Retinal pigment epithelial cell (primary cell): ENCODE results near the gene UBAC2.

Experiments used
- DNase-seq: peaks from one replicate; pipeline ENCODE4 v3.0.0-alpha.2; 2010; ENCODE audit warnings: low read depth
- H3K4me3 ChIP-seq: 2 replicates; pipeline ENCODE4 v1.5.1; 2011; ENCODE audit warnings: mild to moderate bottlenecking, low read length, control low read depth, moderate library complexity
- TF ChIP-seq, protein P1 (sequence below): conservative IDR thresholded peaks from 2 replicates; pipeline ENCODE4 v1.5.1; 2011; ENCODE audit warnings: low read depth, low read length, control low read depth, inconsistent platforms

UBAC2 gene

DNA sequence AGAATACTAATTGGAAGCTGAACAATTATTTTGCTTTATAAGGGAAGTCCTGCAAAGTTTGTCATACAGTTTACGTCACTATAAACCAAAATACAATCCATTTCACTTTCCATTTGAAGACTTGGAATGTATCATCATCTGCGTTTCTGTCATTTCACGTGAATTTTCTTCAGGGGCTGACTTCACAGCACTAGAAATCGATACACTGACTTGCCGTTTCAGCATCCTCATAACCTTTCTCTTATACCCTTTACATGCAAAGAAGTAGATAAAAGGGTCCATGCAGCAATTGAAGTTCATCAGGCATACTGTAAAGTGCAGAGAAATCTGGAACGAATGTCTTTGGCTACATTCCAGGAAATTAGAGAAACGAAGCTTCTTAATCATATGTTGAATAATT is 94.3 kb downstream of the UBAC2 start:
- TF ChIP-seq, protein P1, sequence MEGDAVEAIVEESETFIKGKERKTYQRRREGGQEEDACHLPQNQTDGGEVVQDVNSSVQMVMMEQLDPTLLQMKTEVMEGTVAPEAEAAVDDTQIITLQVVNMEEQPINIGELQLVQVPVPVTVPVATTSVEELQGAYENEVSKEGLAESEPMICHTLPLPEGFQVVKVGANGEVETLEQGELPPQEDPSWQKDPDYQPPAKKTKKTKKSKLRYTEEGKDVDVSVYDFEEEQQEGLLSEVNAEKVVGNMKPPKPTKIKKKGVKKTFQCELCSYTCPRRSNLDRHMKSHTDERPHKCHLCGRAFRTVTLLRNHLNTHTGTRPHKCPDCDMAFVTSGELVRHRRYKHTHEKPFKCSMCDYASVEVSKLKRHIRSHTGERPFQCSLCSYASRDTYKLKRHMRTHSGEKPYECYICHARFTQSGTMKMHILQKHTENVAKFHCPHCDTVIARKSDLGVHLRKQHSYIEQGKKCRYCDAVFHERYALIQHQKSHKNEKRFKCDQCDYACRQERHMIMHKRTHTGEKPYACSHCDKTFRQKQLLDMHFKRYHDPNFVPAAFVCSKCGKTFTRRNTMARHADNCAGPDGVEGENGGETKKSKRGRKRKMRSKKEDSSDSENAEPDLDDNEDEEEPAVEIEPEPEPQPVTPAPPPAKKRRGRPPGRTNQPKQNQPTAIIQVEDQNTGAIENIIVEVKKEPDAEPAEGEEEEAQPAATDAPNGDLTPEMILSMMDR: no peak
- DNase-seq: no peak
- no peak overlapping the region for H3K4me3 ChIP-seq

DNA sequence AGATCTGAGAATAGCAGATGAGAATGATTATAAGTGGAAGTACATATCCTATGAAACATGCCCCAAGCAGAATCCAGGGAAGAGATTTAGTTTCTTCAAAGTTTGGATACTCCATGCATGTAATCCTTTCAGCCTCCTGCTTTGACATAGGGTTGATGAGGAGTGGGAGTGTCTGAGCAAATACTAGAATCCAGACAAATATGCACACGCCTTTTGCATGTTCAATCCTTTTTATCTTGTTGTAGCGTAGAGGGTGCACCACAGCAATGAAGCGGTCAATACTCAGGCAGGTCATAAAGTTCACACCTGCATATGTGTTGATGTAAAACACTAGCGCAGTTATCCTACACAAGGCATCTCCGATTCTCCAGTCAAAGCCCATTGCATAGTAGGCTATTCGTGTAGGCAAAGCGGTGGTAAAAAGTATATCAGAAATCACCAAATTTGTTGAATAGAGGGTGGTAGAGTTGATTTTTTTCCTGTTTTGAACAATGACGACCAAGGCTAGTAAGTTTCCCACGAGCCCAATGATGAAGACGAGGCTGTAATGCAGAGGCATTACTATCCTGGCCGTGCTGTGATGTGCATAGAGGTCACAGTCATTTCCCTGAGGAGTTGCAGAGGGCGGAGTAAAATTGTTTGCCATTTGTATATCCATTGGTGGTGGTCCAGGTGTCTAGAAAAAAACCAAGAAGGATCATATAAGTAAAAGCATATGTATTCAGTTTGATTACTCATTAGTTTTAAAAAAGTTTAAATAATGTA is 95.0 kb downstream of the UBAC2 start:
- no peak for DNase-seq
- no peak overlapping the region for H3K4me3 ChIP-seq
- TF ChIP-seq, protein P1: no peak

DNA sequence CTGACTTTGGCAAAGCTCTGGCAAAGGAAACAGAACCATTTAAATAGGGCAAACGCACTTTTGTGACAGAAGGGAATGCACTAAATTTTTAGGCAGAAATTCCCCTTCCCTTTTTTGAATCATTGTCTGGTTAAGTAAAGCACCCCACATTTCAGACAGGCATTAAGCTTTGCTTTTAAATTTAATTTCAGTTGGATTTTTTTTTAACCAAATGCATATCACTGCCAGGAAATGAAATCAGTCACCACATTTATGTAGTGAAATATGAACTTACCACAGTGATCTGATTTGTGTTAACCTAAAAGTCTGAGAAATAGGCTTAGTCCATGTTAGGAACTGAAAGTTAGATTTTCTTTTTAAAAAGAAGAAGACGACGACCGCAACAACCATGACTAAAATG is 95.7 kb downstream of the UBAC2 start:
- DNase-seq: no peak
- TF ChIP-seq, protein P1: no peak
- no peak overlapping the region for H3K4me3 ChIP-seq

DNA sequence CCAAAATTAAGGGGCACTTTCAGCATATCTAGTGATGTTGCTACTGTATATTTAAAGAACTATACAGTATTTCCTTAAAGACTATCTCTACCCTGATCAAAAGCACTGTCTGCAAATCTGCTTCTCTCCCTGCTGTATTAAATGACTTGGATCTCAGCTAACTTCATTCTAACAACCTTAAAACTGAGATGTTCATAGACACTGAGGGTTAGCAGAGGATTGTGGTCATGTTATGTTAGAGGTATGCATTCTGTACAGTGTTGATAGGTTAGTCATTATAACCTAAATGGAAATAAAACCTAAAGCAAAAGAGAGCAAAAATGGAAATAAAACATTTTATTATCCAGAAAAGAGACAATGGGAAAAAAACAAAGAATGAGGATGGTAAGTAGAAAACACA is 96.7 kb downstream of the UBAC2 start:
- DNase-seq: no peak

GRCh38 chr13:99298056-99298455 is 97.4 kb downstream of the UBAC2 start:
- no peak overlapping the region for H3K4me3 ChIP-seq
- DNase-seq: no peak
- TF ChIP-seq, protein P1: no peak

More for the DNA sequence above, 96.7 kb downstream of the UBAC2 start:
- no peak overlapping the region for H3K4me3 ChIP-seq
- TF ChIP-seq, protein P1: no peak

- TF ChIP-seq, protein P1: no peak
- DNase-seq: no peak
- H3K4me3 ChIP-seq: no peak overlapping the region
These were observed 98.7 kb downstream of the UBAC2 start for GRCh38 chr13:99299256-99299919.

DNA sequence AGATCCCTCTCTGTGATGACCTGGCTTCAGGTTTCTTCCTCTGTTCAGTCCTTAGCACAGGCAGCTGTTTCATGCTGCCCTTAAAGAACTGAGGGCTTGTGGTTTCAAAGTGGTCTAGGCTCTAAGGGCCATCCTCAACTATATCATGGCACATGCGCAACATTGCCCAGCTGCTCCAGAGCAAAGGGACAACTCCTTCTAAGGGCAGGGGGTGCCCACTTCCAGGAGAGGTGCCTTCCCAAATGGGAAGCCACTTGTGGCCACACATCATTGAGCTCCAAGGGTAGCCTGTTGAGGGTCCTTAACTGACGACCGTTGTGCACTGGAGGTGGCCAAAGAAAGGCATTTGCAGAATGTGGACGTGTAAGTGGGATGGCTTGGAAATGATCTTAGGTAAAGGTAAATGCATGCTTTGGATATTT is 99.3 kb downstream of the UBAC2 start:
- no peak for DNase-seq
- TF ChIP-seq, protein P1: no peak
- no peak overlapping the region for H3K4me3 ChIP-seq
